LNCaP clone FGC (cell line): ENCODE results near the gene RGS2.

ENCODE experiments used
- DNase-seq: peaks from one replicate; pipeline ENCODE4 v3.0.0-alpha.2; 2011; ENCODE audit warnings: low read depth
- H3K4me3 ChIP-seq: 2 replicates; pipeline ENCODE4 v1.5.1; 2011; ENCODE audit warnings: mild to moderate bottlenecking, low read depth, low read length, control low read depth
- TF ChIP-seq, protein P1 (sequence below): IDR thresholded peaks from 2 replicates; pipeline ENCODE4 v1.5.1; 2012; ENCODE audit warnings: mild to moderate bottlenecking; ENCODE audit not compliant: control insufficient read depth, insufficient read depth; ENCODE audit errors: extremely low read depth

RGS2 gene

DNA sequence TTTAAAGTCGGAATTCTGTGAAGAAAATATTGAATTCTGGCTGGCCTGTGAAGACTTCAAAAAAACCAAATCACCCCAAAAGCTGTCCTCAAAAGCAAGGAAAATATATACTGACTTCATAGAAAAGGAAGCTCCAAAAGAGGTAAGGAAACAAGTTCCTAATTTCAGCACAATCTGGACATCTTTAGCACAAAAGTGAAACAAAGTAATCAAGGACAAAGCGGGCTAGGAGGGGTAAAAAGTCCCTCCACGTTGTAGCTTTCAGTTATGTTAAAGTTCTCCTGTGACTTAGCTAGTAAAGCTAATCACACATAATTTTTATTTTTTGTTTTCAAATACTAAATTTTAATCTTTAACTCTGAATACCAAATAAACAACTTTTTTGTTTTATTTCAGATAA is 2.2 kb downstream of the RGS2 start:
- no peak overlapping the region for H3K4me3 ChIP-seq
- DNase-seq: no peak
- TF ChIP-seq, protein P1, sequence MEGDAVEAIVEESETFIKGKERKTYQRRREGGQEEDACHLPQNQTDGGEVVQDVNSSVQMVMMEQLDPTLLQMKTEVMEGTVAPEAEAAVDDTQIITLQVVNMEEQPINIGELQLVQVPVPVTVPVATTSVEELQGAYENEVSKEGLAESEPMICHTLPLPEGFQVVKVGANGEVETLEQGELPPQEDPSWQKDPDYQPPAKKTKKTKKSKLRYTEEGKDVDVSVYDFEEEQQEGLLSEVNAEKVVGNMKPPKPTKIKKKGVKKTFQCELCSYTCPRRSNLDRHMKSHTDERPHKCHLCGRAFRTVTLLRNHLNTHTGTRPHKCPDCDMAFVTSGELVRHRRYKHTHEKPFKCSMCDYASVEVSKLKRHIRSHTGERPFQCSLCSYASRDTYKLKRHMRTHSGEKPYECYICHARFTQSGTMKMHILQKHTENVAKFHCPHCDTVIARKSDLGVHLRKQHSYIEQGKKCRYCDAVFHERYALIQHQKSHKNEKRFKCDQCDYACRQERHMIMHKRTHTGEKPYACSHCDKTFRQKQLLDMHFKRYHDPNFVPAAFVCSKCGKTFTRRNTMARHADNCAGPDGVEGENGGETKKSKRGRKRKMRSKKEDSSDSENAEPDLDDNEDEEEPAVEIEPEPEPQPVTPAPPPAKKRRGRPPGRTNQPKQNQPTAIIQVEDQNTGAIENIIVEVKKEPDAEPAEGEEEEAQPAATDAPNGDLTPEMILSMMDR: no peak

DNA sequence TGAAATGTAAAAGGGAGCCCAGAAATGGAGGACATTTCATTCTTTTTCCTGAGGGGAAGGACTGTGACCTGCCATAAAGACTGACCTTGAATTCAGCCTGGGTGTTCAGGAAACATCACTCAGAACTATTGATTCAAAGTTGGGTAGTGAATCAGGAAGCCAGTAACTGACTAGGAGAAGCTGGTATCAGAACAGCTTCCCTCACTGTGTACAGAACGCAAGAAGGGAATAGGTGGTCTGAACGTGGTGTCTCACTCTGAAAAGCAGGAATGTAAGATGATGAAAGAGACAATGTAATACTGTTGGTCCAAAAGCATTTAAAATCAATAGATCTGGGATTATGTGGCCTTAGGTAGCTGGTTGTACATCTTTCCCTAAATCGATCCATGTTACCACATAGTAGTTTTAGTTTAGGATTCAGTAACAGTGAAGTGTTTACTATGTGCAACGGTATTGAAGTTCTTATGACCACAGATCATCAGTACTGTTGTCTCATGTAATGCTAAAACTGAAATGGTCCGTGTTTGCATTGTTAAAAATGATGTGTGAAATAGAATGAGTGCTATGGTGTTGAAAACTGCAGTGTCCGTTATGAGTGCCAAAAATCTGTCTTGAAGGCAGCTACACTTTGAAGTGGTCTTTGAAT is 2.9 kb downstream of the RGS2 start:
- TF ChIP-seq, protein P1: no peak
- H3K4me3 ChIP-seq: no peak overlapping the region
- no peak for DNase-seq

DNA sequence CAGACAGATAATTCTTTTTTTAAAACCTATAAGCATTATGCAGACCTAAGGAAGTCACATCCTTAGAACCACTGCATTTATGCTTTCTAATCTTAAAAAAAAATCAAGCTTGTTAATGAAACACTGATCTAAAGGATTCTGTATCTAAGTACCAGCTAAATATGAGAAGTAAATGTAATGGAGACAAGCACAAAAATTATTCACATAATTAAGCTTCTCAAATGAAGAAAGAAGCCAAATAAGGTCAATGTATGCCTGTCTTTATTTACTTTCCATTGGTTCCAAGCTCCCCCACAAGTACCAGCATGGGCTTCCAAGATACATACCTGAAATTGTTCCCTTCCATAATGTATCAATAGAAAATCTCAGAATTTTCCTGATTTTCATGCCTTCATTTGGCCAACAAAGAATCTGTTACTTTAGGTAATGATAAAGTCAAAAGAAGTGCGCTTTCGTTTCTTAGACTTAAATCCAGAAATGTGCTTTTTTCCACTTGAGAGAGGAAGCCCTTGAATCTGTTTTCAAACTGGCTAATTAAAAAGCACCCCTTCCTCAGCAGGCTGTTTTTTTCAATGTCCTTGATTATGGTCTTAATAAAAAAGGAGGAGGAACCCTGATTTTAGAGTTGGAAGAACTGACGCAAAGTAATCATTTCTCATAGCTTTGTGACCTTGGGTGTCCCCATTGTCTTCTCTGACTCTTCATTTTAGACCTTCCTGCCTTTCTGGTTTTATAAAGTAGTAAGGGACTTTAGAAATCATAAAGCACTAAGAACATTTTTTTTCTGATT is 3.8 kb downstream of the RGS2 start:
- TF ChIP-seq, protein P1: no peak
- no peak for DNase-seq
- H3K4me3 ChIP-seq: no peak overlapping the region

DNA sequence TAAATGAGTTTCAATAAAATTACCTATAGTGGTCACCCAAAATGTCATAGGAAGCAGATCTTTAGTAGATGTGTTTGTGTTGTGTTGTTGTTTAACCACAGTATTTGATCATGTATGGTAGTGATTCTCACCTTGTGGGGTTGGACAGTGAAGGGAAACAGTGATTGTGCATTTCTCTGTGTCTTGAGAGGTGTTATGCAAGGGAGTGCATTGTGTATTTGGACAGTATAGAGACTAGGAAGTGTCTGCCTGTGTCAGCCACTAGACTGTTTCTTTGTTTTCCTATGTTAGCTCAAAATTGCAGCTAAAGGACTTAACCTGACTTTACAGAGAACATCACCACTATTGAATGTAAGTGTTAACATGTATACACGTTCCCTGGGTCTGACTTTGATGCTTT is 6.0 kb downstream of the RGS2 start:
- H3K4me3 ChIP-seq: no peak overlapping the region
- no peak for DNase-seq
- TF ChIP-seq, protein P1: no peak

DNA sequence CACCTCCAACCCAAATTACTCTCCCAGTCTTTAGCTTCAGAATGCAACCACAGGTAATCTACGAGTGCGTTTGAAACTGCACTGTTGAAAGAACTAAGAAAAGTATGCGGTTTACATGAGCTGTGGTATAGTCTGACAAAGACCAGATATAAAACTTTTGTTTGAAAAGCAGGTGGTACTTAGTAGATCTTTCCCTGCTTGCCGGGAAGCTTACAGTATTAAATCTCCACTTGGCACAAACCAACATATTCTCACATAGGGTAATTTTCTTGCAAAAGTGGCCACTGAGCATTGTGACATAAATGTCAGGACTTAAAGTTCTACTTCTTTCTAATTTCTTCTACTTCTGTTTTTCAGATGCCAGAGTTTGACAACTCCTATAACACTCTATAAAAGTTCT is 8.4 kb downstream of the RGS2 start:
- no peak for DNase-seq
- TF ChIP-seq, protein P1: no peak
- H3K4me3 ChIP-seq: no peak overlapping the region

DNA sequence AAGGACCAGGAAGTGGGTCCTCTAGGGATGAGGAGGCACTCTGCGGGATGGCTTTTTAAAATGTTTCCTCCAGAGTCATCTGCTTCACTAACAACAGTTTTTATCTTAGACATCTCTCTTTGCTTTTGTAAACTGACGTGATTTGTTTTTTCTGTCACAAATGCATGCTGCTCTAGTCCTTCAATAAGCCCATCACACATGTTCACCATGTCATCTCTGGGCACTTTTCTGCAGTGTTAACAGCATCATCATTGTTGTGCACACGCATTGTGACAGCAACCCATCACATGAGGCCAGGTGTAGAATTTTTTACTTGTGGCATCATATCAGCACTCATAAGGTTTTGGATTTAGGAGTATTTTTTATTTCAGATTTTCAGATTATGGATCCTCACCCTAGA is 12.5 kb downstream of the RGS2 start:
- no peak overlapping the region for H3K4me3 ChIP-seq
- no peak for DNase-seq
- TF ChIP-seq, protein P1: no peak

DNA sequence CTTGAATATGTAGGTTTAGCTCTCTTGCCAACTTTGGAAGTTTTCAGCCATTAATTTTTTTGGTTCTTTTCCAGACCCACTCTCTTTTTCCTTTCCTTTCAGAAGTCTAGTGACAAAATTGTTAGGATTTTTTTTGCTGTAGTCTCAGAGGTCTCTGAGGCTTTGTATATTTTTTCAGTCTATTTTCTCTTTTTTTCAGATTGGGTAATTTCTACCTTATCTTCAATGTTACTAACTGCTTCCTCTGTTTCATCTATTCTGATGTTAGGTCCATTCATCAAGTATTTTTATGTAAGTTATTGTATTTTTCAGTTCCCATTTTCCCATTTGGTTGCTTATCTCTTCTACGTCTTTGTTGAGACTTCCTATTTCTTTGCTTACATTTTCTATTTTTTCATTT is 15.7 kb downstream of the RGS2 start:
- no peak overlapping the region for H3K4me3 ChIP-seq
- no peak for DNase-seq
- TF ChIP-seq, protein P1: no peak
